DMS 273 (cell line): ENCODE results near the gene TRPM3.

Source experiments
- DNase-seq: peaks from one replicate; lab custom pipeline; 2025; ENCODE audit not compliant: unreplicated experiment; lab: John Stamatoyannopoulos, UW

TRPM3 gene

DNA sequence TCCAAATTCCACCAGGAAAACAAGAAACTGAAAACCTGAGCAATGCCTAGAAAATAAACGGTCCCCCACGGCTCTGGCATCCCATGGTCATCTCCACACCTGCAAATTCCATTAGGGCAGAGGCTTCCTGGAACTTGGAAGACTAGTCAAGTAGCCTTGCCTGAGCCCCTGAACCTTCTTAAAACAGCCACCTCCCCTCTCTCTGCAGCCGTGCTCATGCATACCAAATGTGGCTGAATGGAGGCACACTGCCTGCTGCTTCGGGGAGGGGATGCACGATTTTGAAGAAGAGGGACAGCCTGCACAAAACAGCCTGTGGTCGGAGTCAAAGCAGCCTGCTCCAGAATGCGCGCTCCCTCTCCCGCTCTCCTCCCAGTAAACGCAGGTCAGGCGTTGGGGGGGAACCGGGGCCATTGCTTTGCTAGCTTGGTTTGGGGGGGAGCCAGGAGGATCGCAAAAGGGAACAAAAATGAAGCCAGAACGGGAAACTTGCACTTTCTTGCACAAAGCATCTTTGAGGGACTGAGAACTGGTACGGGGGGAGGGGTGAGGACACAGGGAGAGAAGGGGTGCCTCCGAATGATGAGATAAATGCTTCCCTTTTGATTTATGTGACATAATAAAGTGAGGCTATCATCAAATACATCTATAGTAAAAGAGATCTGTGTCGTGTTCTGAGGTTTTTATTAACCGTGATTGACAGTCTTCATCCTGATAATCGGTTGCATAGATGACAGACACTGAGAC lies at the start of gene TRPM3:
TSS of gene TRPM3 (minus strand) at position 347 of the 747 bp plus-strand sequence. CDS start at position 80, 267 bp downstream.
- no peak for DNase-seq

DNA sequence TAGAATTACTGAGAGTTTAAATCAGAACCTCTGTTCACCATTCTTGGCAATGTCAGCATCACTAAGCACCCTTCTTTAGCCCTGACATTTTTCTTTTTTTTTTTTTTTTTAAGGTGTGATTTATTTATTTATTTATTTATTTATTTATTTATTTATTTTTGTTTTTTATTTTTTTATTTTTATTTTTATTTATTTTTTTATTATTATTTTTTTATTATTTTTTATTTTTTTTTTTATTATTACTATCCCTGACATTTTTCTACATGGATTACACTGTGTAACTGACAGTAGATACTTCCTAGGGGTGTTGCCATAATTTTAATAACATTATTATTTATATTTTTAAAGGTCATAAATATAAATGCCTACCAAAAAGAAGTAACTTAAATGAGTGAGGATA lies 47.0 kb upstream of the TRPM3 start:
- DNase-seq = no peak

DNA sequence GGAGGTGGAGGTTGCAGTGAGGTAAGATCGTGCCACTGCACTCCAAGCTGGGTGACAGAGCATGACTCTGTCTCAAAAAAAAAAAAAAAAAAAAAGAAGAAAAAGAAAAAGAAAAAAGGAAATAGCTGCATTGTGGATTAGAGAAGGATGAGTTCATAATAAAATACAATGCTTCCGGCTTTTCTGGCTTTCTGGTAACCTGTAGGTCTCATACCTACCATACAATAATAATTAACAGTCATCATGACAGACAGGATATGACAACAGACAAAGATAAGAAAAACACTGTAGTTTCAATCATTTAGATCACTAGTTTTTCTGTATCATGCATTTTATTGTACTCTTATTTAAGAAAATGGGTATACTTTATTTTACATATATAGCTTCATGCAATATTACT lies 40.7 kb upstream of the TRPM3 start:
- no peak for DNase-seq

DNA sequence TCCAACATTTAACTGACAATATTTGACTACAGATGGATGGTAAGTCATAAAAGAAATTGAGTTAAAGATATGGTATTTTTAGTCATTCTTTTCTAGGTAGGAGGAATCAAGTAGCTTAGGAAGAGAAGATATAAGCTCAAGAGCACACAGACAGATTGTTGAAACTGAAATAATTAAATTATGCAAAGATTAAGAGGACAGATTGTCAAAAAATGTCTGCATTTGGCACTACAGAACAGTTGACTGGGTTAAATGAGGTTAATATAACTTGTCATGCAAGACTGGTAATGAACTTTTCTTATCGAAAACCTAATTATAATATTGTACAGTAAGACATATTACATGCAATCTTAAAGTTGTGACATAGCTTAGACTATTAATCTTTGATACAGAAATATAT lies 36.3 kb upstream of the TRPM3 start:
- peak; percentile 2 for DNase-seq

DNA sequence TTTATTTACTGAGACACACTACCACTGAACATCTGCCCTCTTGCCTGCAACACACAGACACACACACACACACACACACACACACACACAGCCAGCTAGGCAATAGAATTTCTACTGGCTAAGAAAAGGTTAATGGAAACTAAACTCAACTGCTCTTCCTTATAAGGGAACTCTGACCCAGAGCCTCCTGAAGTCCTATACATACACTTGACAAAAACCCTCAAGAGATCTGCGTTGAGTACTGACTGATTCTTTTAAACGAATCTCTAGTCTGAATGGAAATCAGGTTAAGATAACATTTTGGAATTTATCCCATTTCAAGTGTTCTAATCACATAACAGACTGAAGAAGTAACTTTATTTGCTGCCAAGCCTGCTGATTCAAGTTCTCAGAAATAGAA lies 25.9 kb upstream of the TRPM3 start:
- DNase-seq = no peak

DNA sequence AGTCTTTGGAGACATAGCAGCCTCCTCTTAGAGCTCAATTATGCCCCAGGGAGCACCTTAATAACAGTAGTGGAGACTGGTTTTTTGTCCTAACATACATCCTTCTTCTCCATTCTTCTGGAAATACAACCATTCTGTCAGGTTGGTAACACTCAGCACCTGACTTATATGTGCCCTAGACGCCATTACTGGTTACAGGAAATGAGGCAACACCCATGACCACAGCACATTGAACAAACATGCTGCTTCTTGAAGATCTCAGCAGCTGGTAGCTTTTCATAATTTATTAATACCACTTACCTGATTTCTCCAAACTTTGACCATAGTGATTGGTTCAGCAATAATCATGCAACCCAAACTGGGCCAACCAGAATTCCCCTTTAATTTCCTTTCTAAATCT lies 25.1 kb upstream of the TRPM3 start:
- no peak for DNase-seq

DNA sequence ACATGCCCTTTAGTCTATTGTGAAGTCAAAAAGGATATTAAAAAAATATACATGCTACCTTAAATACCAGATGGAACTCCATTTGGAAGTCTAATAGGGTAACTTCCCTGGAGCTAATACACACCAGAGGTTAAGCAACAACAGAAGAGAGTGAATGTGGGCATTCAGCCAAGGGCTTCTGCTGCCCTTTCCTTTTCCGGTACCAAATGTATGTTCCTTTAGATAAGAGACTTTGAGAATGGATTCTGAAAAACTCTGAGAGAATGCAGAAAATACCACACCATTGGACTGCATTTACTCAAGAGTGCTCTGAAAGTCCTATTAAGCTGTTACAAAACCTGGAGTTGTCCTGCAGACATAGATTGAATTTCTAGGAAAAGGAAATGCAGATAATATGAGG lies 23.8 kb upstream of the TRPM3 start:
- DNase-seq = peak; percentile 84

DNA sequence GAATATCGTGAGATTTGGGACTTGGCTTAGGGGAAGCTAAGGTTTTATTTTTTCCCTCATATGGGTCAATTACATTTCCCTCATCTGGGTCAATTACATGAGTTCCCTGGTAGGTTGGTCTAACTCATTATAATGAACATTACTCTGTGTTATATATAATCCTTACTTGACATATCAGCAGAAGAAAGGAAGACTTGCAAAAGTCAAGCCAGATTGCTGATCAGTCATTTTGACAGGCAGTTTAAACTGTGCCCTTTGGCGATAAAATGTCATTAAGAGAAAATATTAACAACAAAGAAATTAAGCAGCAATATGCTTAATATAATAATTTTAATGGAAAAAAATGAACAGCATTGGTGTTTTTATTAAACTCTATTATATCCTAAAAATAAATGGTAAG lies 23.1 kb upstream of the TRPM3 start:
- DNase-seq = no peak

DNA sequence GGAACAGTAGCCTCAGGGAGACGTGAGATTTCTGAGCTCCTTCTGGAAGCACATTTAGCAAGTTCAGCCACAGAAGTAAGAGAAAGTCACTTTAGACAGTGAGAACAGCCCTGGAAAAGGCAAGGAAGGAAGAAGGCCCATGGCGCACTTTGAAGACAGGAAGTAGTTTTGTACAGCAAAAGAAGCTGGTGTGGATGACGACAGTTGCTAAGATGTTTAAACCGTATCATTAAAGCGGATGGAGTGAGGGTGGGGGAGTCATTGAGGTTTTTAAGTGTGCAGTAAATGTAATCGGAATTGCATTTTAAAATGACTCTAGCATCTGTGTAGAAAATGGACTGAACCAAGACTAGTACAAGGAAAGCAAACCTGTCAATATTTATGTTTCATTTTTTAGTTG lies 15.3 kb upstream of the TRPM3 start:
- DNase-seq = no peak

DNA sequence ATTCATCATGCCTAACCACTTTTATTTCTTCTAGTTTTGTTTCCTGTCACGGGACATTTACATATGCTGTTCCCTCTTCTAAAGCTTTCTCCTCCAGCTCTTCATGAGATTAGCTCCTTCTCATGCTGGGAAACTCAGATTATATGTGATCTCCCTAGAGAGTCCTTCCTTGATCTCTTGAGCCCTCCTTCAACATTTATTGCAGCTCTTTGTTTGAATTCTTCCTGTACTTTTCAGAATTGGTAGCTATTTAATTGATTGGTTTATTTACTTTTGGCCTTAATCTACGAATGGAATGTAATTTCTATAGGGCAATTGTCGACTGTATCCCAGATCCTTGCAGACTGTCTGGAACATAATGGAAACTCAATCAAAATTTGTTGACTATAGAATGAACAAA lies 9.7 kb upstream of the TRPM3 start:
- no peak for DNase-seq

DNA sequence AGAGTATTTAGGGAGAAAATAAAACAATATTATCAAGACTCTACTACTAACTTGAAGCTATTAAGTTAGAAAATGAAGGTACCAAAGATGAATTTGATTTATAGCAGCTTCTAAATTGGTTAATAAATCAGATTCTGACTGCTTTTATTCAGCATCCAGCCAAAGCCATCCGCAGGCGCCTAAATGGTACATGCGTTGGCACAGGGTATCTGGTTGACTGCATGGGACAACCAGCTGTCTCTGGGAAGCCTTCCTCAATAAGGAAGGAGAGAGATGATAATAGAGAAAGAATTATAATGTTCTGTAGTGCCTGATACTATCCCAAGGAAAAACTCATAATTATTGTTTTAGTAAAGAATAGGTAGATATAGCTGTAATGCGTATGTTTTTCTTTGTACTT lies 9.1 kb upstream of the TRPM3 start:
- DNase-seq = no peak

DNA sequence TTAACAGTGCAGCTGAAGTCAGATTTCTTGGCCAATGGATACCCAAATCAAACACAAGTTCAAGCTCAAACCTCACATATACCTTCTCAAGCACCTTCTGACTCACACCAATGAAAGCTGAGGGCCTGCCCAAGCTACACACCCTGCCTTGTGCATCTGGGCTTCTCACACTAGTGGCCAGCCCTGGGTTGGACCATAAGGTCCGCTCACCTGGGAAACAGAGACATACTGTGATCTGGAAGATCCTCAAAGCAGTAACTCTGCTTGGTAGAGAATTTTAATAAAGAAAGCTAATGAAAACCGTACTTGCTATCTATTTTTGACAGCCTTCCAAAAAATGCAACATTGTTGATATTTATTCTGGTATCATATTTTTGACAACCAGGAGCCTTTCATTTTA lies 7.4 kb upstream of the TRPM3 start:
- no peak for DNase-seq

DNA sequence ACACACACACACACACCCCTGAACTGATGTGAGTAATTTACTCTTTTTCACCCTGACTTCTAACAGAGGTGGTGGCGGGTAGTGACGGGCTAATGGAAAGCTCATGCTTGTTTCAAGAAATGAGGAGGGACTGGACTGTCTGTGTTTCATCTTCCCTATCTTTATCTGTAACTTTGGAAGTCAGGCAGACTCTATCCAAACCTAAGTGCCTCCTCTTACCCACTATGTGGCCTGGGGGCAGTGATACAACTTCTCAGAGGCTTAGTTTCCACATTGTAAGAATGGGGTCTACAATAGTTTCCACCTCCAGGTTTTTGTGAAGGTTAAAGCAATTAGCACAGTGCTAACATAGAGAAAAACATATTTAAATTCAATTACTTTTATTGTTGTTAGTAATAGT lies 5.9 kb upstream of the TRPM3 start:
- no peak for DNase-seq

DNA sequence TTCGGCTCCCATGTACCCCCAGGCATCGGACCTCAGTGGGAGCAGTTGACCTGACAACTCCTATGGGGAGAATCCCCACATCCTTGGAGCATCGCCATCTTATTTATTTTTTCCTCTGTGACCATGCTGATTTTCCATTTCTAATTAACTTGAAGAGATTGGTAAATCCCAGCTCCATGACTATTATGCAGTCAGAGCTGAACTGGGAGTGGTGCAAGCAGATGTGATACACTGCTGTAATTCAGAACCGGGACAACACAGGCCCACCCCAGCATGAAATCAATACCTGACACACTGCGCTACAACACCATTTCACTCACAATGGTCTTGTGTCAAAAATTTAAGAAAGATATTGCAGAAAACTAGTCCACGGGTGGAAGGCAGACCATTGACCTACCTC lies 1.0 kb upstream of the TRPM3 start:
- DNase-seq = no peak

DNA sequence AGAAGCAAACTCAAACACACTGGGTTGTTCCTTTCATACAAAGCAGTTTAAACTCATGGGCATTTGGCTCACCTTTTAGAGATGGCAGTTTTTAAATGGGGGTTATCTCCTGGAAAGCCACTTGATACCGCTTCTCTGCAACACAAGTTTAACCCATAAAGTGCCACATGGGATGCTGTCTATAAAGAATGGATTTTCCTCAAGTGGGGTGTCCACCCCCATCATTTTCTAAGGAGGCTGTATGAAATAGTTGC lies 528 bp upstream of the TRPM3 start:
- DNase-seq = no peak

DNA sequence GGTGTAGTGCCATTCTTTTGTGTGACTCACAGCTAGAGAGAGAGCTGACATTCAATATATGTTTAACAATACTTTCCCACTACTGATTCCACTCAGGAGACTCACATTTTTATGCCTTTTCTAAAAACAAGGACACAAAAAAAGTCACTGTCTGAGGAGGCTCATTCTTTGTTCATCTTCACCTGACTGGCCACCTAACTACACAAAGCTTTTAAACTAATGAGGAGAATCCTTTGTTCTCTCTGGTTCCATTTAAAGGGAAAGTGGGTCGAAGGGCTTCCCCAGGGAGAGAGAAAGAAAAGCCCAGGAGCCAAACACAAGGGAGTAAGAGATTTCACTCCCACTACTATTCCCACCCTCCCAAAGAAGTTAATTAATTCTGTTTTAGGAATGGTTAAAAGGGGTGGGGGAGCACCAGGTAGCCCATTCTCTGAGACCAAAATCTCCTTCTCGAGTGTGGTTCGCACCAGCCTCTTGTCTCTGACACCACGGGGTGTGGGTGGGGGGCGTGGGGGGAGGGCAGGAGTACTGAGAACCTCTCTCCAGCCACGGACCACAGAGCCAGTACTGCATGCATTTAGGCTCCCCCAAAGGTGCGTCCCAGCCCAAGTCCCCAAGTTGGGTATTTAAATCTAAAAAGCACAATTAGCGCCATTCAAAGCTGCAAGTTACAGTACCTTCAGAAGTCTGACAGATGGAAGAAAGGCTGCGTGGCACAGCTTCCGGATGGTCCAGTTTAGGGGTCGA lies 747 bp downstream of the TRPM3 start:
- DNase-seq = no peak

DNA sequence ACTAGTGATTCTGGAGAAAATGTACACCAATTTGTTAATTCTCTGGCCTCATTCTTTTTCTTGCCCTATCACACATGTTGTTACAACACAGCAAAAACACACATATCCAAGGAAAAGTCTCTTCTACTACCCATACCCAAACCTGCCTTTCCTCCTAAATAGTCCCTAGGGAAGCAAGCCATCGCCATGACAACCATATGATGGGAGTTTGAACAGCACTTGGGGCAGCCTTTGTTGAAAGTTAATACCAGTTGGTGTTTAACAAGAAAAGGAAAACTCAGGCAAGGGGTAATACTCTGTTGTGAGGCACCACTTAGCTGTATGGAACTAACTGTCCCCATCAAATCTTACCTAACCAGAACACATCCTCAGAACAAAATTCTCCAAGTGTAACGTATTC lies 1.7 kb downstream of the TRPM3 start:
- peak; percentile 13 for DNase-seq

DNA sequence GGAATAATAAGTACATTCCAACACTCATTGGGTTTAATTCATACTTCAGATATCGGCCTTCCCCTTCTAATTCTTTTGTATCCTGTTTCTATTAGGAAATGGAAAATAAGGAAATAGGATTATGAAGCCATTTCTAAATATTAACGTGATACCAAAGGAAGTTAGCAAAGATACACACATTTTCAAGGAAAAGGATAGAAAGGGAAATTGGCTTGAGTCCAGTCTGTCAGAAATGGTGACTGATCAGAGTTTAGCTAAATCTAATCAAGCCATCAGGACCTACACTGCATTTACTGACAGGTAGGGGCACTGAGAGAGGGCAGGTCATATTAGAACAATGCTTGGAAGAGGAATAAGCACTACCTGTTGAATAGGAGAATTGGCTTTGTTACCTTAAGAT lies 3.1 kb downstream of the TRPM3 start:
- DNase-seq = no peak

DNA sequence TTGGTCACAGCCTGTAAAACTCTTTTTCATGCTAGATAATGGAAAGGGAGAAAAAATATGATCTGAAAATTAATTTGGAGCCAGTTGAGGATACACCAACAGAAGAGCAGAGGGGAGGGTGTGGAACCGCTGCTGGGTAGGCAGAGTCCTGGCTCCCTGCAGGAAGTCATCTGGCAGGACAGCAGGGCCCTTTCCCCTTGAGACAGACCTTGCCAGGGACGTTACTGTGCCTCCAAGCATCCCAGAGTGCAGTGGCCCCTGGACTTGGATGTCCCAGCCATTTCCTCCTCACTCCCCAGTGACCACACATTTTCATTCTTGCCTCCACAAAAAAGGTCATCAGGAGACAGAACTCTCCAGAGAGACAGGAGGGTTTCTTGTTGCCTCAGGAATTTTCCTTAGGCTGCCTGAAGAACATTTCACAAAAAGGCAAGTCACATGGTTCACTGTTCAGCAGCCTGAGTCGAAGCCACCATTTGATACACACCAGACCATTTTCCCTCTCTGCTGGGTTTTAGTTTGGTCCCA lies 5.9 kb downstream of the TRPM3 start:
- no peak for DNase-seq

DNA sequence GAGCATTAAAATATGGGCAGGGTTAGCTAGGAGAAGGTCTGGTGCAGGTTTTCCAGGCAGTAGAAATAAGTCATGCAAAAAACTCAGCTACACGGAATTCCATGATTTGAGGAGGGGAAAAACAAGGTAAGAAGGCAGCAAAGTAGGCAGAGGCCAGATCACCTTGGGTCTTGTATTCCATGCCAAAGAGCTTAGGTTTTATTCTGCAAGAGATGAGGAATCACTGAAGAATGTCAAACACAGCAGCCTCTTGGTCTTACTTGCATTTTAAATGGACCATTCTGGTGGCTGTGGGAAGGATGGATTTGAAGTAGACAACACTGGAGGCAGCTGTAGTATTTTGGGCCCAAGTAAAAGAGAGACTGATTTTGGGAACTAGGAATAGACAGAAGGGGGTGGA lies 8.6 kb downstream of the TRPM3 start:
- no peak for DNase-seq

DNA sequence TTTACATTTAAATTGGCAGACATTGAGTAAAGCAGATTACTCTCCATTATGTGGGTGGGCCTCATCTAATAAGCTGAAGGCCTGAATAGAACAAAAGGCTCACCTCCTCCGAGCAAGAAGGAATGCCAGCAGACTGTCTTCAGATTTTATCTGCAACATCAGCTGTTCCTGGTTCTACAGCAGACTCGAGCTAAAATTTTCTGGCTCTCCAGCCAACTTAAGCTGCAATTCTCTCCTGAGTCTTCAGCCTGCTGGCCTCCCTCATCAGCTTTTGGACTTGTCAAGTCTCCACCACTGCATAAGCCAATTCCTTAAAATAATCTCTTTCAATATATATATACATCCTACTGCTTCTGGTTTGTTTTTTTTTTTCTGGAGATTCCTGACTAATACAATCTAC lies 12.5 kb downstream of the TRPM3 start:
- no peak for DNase-seq

DNA sequence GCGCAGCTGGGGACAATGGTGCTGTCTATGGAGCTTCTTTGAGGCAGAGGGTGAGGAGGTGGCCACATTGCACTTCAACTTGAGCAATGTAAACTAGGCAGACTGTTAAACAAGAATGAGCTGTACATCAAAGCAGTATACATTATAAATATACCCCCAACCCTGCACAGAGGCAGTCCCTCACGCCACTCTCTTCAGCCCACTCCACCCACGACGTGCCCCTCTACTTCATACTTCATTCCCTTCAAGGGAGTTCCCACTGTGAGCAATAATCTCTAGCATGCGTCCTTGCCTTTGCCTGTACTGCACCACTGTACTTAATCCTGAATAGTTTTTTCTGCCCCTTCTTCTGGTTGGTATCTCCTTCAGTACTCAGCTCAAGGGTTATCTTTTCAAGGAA lies 14.4 kb downstream of the TRPM3 start:
- no peak for DNase-seq

DNA sequence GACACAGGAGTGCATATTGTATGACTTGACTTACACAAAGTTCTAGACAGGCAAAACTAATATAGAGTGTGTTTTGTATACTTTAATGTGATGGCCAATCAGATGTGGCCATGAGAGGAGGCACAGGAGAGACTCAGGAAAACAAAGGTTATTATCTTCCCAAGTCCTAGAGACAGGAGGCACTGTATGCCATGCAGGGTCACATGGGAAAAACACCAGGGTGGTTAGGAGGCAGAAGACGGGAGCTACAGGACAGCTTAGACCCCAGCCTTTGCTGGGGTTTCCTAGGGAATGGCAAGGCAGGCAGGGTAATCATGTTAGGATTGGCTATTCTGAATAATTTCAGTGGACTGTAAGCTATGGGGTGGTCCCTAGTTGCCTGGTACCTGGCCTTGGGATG lies 16.2 kb downstream of the TRPM3 start:
- no peak for DNase-seq
